ENCODE results near the gene GZF1.

The GZF1 gene

DNA sequence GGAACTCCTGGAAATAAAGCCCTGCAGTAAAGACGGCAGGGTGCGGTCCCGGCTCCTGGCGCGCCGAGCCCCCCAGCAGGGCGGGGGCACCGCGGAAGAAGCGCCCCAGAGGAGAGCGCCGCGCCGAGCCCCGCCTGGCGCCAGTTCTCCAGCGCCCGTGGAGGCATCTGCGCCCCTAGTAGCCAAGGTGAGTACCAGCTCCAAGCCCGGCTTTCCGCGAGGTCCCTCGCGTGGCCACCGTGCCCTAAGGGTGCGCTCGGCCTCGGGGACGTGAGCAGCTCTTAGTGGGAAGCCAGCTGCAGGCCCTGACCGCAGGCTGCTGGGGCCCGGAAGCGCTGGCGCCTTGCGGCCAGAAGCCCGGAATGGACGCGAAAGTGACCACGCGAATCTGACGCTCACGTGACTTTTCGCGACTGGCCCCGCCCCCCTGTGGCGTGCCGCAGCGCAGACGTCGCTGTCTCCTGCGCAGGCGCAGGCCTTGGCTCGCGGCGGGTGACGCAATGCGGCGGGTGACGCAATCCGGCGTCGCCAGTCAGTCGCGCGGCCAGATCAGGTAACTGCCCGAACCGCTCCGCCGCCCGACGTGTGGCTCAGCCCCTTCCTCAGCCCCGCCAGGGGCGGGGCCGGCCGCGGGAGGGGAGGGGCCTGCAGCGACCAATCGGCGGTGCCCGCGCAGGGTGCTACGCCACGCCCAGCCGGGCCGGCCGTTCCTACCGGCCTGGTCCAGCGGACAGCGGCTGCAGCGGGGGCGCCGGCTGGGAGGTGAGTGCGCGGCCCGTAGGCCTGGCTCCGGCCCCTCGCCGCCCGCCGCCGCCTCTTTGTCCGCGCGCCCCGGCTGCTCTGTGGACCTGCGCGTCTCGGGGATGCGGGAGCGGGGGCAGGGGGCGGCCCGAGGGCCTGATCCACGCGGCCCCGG is at the start of gene GZF1:
Gene GZF1, plus strand, starts transcription at position 707 of the 916 bp plus-strand sequence. CDS start 2,202 bp downstream, outside the sequence.
- DNase-seq (ENCODE audit: low read depth), result peak; percentile 97

DNA sequence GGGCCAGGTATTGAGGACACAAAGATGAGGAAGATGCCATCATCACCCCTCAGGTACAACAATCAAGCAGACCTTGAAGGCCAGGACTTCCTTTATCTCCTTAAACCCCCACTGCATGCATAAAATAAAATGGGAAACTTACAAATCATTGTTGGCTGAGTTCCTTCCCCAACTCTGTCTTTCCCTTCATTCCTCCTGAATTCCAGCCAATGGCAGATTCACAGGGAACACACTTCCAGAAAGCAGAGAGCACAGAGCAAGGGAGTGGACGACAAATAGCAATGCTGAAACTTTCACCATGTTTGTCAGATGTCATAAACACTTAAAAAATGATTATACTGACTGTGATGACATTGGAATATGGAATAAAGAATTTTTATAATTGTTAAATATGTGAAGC is 48.7 kb upstream of the GZF1 start:
- DNase-seq (ENCODE audit: low read depth), result no peak

DNA sequence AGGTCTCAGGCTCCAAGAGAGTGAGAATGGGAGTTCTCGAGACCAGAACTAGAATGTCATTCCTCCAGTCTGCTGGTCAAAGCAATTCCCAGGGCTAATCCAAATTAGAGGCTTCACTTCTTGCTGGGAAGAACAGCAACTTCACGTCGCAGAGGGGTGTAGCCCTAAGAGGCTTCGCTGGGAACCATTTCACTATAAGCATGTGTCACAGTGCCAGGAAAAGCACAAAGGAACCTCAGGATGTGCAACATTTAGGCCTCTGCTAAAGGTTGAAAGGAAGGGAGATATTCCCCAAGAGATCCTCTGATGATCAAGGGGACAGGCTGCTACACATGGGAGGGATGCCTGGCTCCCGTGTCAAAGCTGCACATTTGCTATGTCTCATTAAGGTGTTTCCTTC is 47.3 kb upstream of the GZF1 start:
- DNase-seq (ENCODE audit: low read depth), result no peak

DNA sequence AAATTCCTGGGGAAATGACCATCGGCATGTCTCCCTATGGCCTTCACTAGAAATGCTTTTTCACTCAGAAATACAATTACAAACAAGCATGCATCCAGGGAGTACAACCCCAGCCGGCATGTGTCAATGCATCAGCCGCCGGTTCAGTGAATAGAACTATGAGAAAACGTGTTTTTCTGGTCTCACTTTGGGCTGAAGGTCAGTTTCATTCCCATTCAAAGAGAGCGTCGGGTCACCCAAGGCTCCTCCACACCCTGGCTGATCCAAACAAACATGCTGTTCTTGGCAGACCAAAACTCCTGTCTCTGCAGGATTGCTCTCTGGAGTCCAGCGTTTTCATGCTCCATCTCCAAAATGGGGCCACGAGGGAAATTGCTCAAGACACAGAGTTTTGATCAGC is 46.9 kb upstream of the GZF1 start:
- no peak for DNase-seq (ENCODE audit: low read depth)

DNA sequence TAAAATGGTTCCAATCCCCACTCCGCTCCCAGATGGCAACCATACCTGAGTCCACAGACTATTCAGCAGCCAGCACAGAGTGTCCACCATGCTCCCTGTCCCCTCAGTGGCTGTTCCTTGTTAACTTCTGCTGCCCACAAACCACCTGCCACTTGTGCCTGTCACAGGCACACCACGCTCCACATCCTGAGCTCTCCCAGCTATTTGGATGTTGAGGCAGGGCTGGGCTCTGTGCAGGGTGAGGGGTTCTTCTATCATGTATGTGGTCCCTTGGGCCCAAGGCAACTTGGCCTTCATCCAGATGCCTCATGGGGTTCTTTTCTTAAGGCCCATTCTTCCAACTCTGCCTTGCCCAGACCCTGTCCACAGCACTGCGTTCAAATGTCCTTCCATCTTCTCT is 45.4 kb upstream of the GZF1 start:
- no peak for DNase-seq (ENCODE audit: low read depth)

DNA sequence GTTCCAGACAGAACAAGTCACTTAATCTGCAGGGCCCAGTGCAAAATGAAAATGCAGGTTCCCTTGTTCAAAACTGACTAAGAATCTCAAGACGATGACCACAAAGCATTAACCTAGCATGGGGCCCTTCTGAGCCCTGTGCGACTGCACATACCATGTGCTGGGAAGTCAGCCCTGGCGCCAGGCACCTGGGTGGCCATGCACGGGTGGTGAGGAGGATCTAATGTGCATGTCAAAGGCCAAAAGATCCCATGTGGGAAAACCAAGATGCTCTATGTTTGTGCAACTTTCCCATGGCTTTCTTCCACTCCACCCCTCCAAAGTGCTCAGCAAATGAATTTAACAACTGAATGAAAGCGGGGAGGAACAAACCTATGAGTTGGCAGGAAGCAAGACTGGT is 44.9 kb upstream of the GZF1 start:
- DNase-seq (ENCODE audit: low read depth), result no peak

DNA sequence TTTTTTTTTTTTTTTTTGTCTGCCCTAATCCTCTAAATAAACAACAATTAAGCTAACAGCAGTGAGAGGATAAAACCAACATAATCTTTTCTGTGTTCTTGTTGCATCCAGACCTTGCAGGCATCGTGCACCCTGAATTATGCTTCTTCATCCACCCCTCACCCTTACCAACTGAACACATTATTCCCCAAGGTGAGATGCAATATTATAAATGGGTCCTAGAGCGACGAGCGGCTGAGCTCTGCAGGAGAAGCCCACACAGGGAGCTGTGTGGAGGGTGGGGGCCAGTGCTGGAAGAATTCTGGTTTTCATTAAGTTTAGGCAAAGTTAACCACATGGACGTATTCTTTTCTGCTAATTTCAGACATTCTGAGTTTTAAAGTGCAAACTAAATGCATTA is 43.6 kb upstream of the GZF1 start:
- DNase-seq (ENCODE audit: low read depth), result no peak

DNA sequence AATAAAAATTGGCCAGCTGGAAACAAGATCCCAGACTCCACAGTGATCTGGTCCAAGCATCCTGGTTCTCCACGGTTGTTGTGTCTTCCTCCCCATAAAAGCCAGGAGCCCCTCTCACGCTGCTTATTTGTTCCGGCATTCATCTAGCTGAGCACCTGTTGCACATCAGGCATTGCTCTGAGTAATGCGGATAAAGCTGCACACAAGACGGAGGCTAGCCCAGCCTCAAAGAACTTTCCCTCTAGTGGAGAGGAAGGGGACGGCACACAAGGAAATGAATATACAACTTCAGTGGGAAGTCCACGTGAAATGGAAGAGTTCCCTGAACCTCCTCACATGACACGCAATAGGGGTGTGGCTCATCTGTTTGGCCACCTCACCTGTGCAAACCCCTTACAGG is 41.7 kb upstream of the GZF1 start:
- DNase-seq (ENCODE audit: low read depth), result no peak

DNA sequence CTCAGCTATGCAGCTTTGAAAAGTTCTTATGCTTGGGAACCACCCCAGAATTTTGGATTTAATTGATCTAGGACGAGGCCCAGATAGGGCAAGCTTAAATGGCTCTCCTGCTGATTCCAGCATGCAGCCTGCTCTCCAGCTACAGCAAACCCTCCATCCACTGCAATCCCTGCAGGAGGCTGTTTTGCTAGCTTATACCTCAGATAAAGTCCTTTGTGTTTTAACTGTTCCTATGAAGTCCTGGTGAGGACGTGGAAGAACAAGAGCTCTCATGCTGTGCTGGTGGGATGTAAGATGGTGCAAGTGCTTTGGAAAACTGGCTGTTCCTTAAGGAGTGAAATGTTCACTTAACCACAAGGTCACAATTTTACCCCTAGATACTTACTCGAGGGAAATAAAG is 36.9 kb upstream of the GZF1 start:
- no peak for DNase-seq (ENCODE audit: low read depth)

DNA sequence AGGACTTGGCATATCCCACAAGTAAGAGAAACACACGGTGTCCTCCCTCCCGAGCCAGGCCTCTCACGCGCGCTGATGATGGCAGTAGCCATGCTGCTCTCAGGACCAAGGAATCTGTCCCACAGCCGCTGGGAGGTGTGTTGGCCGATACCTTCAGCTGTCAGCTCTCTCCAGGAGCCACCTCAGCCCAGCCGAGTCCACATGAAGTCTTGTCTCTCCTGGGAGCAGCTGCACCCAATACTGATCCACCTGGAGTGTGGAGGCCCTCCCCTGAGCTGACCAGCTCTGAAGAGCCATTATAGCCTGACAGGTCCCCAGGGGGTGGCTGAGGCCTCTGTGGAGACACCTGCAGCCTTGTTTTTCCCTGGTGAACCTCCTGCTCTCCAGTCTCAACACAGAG is 35.2 kb upstream of the GZF1 start:
- DNase-seq (ENCODE audit: low read depth), result no peak

DNA sequence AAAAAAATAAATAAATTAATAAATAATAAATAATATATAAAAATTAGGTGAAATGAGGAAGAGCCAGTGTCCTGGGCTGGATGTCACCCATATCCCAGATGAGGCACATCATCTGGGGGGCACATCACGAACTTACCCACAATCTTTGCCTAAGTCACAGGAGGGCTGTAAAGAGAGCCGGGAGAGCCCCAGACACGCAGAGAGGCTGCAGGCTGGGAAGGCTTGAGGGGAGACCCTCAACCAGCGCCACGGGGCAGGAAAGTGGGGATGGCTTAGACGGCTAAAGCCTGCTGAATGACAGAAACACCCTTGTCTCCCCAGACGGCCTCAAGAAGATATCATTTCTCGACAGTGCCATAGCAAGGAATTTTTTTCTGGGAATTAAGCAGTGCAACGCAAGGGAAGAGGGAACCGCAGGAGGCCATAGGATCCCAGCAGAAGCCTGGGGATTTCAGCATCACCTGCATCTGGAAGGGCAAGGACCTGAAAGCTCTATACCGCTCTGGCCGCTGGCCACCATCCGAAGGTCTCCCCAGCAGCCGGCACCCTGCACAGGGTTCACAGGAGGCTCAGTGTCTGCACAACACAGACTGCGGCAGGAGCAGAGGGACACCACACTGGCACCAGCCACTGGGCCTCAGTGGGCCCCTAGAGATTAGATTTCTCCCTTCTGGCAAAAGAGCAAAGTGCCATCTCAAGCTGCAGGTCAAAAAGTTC is 34.2 kb upstream of the GZF1 start:
- DNase-seq (ENCODE audit: low read depth), result no peak

DNA sequence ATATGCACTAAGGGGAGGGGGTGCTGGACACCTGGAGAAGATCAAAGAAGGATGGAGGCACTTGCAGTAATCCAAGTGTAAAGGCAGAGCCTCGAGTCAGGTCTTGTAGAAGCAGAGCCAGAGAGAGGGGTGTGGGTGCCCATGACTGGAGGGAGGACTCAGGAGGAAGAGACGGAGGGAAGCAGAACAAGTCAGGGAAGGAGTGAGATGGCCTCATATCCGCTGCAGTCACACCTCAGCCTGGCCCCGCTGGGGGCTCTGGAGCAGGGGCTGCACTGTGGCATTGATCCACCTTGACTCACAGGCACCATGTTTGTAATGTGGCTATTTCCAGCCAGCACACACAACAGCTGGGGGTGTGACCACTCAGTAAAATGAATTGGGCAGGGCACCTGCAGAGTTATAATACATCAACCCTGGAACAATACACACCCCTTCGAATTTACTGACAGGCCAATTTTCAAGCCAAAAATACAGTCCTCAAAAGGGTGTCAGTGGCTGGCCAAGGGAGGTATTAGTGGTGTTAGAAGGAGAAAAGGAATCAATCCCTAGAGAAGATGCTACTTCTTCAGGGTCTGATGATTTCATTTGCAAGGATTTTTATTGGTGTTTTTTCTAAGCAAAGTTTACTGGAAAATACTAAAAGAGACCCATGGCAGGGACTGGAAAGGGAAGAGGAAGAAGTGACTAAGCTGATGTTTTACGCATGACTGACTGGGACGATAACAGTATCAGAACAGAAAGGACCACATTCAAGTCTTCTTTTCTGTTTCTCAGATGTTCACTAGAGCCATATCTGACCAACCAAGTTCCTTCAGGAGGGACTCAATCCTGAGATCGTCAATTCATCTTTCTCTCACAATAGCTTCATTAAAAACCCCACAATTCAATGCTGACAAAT is 30.3 kb upstream of the GZF1 start:
- DNase-seq (ENCODE audit: low read depth), result no peak

DNA sequence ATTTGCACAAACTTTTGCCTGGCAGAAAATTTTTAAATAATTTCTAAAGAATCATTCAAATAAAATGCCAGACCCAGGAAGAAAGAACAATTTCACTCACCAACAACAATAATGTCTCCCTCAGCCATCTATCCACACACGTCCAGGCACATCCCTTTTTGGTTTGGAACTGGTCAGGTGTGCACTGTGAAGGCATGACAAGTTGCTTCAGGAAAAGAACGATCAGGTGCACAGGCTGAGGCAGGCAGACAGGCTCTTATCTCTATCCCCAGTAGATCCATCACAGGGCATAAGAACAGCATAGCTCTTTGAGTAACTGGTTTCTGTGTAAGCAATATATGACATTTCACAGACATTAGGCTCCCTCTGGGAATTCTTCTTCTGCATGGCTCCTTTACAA is 29.5 kb upstream of the GZF1 start:
- no peak for DNase-seq (ENCODE audit: low read depth)

DNA sequence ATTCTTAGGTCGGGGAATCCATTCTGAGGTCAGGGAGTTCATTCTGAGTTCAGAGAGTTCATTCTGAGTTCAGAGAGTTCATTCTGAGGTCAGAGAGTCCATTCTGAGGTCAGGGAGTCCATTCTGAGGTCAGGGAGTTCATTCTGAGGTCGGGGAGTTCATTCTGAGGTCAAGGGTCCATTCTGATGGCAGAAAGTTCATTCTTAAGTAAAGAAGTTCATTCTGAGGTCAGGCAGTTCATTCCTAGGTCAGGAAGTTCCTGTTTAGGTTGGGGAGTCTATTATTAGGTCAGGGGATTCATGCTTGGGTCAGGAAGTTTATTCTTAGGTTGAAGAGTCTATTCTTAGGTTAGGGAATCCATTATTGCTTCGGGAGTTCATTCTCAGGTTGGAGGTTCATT is 27.9 kb upstream of the GZF1 start:
- no peak for DNase-seq (ENCODE audit: low read depth)

DNA sequence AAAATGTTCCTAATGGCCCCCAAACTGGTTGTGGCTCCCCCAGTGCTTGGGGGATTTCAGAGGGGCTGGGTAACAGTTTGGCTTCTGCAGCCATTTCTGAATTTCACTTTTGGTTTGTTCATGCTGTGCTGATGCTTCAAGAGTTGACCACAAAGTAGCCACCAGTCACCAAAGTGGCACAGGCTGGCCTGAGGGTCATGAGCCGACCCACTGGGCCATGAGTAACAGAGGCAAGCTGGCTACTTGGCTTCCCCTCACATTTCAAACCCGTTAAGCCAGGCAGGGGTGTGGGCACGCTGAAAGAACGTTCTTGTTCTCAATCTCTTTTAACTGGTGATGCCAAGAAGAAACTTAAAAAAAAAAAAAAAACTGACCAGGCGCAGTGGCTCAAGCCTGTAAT is 26.5 kb upstream of the GZF1 start:
- no peak for DNase-seq (ENCODE audit: low read depth)

DNA sequence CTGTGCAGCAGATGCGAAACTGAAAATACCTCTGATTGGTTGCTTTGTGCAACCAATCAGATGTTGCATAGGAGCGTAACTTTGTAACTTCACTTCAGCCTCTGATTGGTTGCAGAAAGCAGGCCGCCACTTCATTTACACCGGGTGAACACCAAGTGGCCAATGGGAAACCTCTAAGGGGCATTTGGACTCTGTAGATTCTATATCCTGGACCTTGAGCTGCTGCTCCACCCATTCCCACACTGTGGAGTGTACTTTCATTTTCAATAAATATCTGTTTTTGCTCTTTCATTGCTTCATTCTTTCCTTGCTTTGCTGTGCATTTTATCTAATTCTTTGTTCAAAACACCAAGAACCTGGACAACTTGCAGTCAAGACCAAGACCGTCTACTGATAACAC is 25.5 kb upstream of the GZF1 start:
- DNase-seq (ENCODE audit: low read depth), result no peak

DNA sequence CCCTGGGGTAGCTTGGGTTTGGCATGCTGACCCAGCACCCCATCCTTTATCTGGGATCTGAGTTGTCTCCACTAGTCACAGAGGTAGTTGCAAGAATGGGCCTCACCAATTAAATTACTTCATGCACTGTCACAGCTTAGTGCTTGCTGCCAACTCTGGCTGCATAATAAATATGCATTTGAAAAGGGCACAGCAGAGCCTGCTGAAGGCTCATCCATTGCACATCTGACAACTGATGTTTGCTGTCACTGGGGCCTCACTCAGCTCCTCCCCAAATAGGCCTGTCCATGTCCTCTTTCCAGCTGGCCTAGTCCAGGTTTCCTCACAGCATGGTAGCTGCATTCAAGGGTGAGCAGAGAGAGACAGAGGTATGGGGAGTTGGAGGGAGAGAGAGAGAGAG is 24.7 kb upstream of the GZF1 start:
- no peak for DNase-seq (ENCODE audit: low read depth)

DNA sequence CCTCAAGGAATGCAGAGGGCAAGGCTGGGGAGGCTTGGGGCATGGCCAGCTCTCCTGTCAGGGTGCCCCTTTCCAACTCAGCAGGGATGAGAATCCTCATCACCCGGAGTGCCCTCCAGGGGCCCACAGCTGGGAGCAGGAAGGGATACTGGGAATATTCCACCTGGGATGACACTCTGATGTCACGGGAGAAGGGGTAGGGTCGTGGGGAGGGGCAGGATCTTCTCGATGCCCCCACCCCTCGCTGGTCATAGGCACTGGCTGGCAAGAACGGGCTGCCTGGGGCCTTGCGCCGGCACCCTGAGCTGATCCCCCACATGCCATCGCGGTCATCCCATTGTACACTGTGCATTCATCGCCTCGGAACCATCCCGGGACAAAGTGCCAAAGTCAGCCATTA is 22.0 kb upstream of the GZF1 start:
- DNase-seq (ENCODE audit: low read depth), result no peak

DNA sequence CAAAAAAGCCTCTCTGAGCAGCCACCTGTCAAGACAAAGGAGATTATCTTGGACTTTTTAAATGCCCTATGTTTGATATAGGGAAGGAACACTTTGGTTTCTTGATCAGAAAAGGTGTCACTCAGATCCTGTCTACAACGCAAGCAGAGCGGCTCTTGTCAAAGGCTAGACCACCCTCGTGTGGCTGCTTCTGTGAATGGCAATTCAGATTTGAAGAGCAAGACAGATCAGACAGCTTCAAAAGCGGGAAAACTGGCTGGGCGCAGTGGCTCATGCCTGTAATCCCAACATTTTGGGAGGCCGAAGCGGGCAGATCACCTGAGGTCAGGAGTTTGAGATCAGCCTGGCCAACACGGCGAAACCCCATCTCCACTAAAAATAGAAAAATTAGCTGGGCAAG is 21.5 kb upstream of the GZF1 start:
- DNase-seq (ENCODE audit: low read depth), result no peak

DNA sequence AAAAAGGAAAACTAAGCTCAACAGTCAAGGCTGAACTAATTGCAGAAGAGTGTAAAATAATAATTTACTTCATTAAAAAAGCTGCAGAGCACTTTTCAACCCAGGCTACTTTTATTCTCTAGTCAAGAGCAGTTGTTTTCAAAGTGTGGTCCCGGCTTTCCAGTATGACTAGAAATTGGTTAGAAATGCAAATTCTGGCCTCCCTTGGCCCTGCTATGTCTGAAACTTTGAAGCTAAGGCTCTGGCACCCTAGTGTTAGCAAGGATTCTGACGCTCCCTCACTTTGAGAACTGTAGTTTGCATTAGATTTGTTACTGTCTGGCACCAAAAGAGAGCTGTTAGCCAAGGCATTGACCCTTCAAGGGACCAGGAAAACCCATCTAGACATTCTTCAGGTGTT is 20.9 kb upstream of the GZF1 start:
- DNase-seq (ENCODE audit: low read depth), result no peak

DNA sequence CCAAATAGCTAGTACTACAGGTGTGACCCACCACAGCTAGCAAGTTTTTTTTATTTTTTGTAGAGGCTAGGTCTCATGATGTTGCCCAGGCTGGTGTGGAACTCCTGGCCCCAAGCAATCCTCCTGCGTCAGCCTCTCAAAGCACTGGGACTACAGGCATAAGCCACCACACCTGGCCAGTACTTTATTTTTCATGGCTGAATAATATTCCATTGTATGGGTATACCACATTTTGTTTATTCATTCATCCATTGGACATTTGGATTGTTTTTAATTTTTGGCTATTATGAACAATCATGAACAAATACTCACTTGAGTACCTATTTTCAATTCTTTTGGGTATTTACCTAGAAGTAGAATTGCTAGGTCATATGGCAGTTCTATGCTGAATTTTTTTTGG is 18.4 kb upstream of the GZF1 start:
- no peak for DNase-seq (ENCODE audit: low read depth)

DNA sequence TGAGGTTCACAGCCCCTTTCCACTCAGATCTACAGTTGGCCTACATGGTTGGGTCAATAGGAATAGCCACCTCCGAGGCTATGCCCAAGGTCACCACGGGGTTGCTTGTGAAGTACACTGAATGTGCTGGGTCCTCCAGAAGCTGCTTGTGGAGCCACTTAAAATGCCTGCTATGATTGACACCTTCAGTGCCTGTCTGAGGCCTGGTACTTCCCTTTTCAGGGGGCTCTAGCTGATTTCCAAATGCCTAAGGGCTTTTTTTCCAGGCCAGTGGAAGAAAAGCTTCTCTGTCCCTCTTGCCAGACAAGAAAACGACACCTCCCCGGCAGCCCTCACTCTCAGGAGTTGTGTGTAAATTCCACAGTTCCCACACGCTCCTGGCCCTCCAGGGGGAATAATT is 17.6 kb upstream of the GZF1 start:
- no peak for DNase-seq (ENCODE audit: low read depth)

DNA sequence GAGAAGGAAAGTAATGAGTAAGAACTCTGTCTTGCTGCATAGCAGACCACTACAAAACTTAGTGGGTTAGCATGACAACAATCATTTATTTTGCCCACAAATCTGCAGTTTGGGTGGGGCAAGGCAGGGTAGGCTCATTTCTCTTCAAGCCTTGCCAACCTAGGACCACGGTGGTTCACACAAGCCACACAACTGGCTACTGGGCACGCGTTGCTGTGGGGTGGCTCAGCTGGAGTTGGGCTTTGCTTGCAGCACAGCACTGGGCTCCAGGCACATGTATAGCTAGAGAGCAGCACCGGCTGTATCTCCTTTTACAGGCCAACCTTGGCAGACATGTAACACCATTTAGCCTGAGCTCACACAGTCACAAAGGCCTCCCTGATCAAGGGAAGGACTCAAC is 16.0 kb upstream of the GZF1 start:
- no peak for DNase-seq (ENCODE audit: low read depth)
